PC-3 (cell line): ENCODE measurements around the gene ALPK3.

ENCODE experiments used
- EZH2 ChIP-seq: fragments of 300-600 bp; sonication (generic); IDR thresholded peaks from one replicate; pipeline ENCODE4 v1.6.1; 2017; ENCODE audit warnings: antibody characterized with exemption, mild to moderate bottlenecking, low read length; ENCODE audit not compliant: unreplicated experiment
- TF ChIP-seq, protein P1 (sequence below): fragments of 300-600 bp; sonication (generic); conservative IDR thresholded peaks from 2 replicates; pipeline ENCODE4 v1.5.1; 2017; ENCODE audit warnings: antibody characterized with exemption, low read depth, mild to moderate bottlenecking, low read length

- TF ChIP-seq, protein P1, sequence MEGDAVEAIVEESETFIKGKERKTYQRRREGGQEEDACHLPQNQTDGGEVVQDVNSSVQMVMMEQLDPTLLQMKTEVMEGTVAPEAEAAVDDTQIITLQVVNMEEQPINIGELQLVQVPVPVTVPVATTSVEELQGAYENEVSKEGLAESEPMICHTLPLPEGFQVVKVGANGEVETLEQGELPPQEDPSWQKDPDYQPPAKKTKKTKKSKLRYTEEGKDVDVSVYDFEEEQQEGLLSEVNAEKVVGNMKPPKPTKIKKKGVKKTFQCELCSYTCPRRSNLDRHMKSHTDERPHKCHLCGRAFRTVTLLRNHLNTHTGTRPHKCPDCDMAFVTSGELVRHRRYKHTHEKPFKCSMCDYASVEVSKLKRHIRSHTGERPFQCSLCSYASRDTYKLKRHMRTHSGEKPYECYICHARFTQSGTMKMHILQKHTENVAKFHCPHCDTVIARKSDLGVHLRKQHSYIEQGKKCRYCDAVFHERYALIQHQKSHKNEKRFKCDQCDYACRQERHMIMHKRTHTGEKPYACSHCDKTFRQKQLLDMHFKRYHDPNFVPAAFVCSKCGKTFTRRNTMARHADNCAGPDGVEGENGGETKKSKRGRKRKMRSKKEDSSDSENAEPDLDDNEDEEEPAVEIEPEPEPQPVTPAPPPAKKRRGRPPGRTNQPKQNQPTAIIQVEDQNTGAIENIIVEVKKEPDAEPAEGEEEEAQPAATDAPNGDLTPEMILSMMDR = no peak
- no peak for TF ChIP-seq EZH2
Observed at GRCh38 chr15:84836844-84837243, 19.7 kb downstream of the ALPK3 start.
